Measurements from ENCODE around the gene LENG9. TPM values are rescaled to one million over a fixed set of nuclear protein-coding genes. Genes with fewer than 3 reads are reported as not detected.

The LENG9 gene
- total RNA-seq, 1 experiment from 2014 or later: 5.1 TPM

GRCh38 chr19:54428323-54429175 is 35.0 kb downstream of the LENG9 start (continued):
- no peak for TF ChIP-seq REST (IDR thresholded peaks at IDR 0.05; ENCODE audit: insufficient read depth in 1 of 2, low read depth in 2 of 2, low read length in 1 of 2)

GRCh38 chr19:54427586-54427985 is 36.0 kb downstream of the LENG9 start:
- Histone ChIP-seq H3K27me3 (ENCODE audit: control insufficient read depth, insufficient read depth, low read length) (no peaks in the 10 kb centered on the region), H3K27ac (ENCODE audit: low read length) (no peak overlapping the region), H3K4me3 (ENCODE audit: low read depth in 2 of 2, low read length in 2 of 2) (no peak overlapping the region), H3K9me3 (ENCODE audit: control insufficient read depth, insufficient read depth, low read depth, low read length) (no peaks in the 10 kb centered on the region), H3K4me1 (ENCODE audit: control insufficient read depth, insufficient read depth, low read length) (peaks cover 28% of the 10 kb centered on the region), H3K36me3 (ENCODE audit: control insufficient read depth, insufficient read depth, low read length) (no peaks in the 10 kb centered on the region)
- ATAC-seq: no peak
- intact Hi-C loops (cut with micrococcal nuclease; ENCODE audit: unreplicated experiment): no loop called here
- no peak for TF ChIP-seq CTCF (IDR thresholded peaks at IDR 0.05)
- no peak for TF ChIP-seq POLR2AphosphoS5 (IDR thresholded peaks at IDR 0.05; ENCODE audit: low read depth, low read length)
- TF ChIP-seq TCF7L2 (IDR thresholded peaks at IDR 0.05; ENCODE audit: low read depth, low read length): no peak
- no peak for TF ChIP-seq SIN3A (IDR thresholded peaks at IDR 0.05; ENCODE audit: borderline replicate concordance, insufficient read depth, low read depth, low read length)
- TF ChIP-seq REST (IDR thresholded peaks at IDR 0.05; ENCODE audit: insufficient read depth in 1 of 2, low read depth in 2 of 2, low read length in 1 of 2): no peak
- POLR2A ChIA-PET: no interaction called here
- no TSS peak for BruUV-seq (replicated peaks)
- CTCF ChIA-PET: interaction anchor here (0.6 kb wide), 1 partner anchor 244 kb away, joined by 4 read pairs; no protein-coding TSS in a partner anchor
- DNase-seq (ENCODE audit: low read depth, low spot score): no peak
- in situ Hi-C loops (cut with HindIII; ENCODE audit: low pct_unique_long_range_greater_than_20kb, low sequenced_read_pairs): no loop called here

Measured in Panc1 (cell line).